ACC112 (cell line): ENCODE data around the gene CRY2.
"Not testable (repeated sequence)": the region's sequence is repeated elsewhere in the genome, so short reads cannot be mapped to it uniquely, and the experiment has no call there.

Experiments used
- H2AFZ ChIP-seq: fragments of 200-600 bp; sonication (generic); one replicate; pipeline ENCODE4 v1.6.0; 2017; ENCODE audit warnings: antibody characterized with exemption, low read length; ENCODE audit not compliant: unreplicated experiment
- H3K27ac ChIP-seq: fragments of 200-600 bp; sonication (generic); 2 replicates; pipeline ENCODE4 v1.5.1; 2014; ENCODE audit warnings: low read depth, mild to moderate bottlenecking, antibody characterized with exemption, low read length, moderate library complexity
- H3K27me3 ChIP-seq: fragments of 200-600 bp; sonication (generic); 2 replicates; pipeline ENCODE4 v1.6.1; 2014; ENCODE audit warnings: mild to moderate bottlenecking, antibody characterized with exemption, low read length, moderate library complexity, mixed read lengths; ENCODE audit not compliant: insufficient read depth
- H3K36me3 ChIP-seq: fragments of 200-600 bp; sonication (generic); 2 replicates; pipeline ENCODE4 v1.6.1; 2016; ENCODE audit warnings: mild to moderate bottlenecking, antibody characterized with exemption, low read length, moderate library complexity, mixed read lengths; ENCODE audit not compliant: insufficient read depth
- H3K4me1 ChIP-seq: fragments of 200-600 bp; sonication (generic); one replicate; pipeline ENCODE4 v1.6.1; 2016; ENCODE audit warnings: low read length, mixed read lengths; ENCODE audit not compliant: insufficient read depth, unreplicated experiment, control insufficient read depth
- H3K4me3 ChIP-seq: fragments of 200-600 bp; sonication (generic); 2 replicates; pipeline ENCODE4 v1.5.1; 2014; ENCODE audit warnings: mild to moderate bottlenecking, low read depth, low read length
- H3K79me2 ChIP-seq: fragments of 200-600 bp; sonication (generic); one replicate; pipeline ENCODE4 v1.6.0; 2016; ENCODE audit warnings: low read length; ENCODE audit not compliant: control insufficient read depth, unreplicated experiment, insufficient read depth

Gene CRY2

GRCh38 chr11:45889966-45890365 lies 42.7 kb downstream of the CRY2 start:
- Histone ChIP-seq H3K4me3 (no peak overlapping the region), H3K27ac (no peak overlapping the region), H3K27me3 (peaks cover 24% of the 10 kb centered on the region), H2AFZ (no peak overlapping the region), H3K4me1 (no peaks in the 10 kb centered on the region), H3K79me2 (no peaks in the 10 kb centered on the region), H3K36me3 (no peaks in the 10 kb centered on the region)

GRCh38 chr11:45890886-45891550 lies 43.7 kb downstream of the CRY2 start:
- H3K27me3 ChIP-seq, result peaks cover 21% of the 10 kb centered on the region
- no peaks in the 10 kb centered on the region for H3K4me1 ChIP-seq
- no peaks in the 10 kb centered on the region for H3K36me3 ChIP-seq
- H3K79me2 ChIP-seq, result no peaks in the 10 kb centered on the region
- H3K27ac ChIP-seq, result no peak overlapping the region
- H3K4me3 ChIP-seq, result no peak overlapping the region
- no peak overlapping the region for H2AFZ ChIP-seq

DNA sequence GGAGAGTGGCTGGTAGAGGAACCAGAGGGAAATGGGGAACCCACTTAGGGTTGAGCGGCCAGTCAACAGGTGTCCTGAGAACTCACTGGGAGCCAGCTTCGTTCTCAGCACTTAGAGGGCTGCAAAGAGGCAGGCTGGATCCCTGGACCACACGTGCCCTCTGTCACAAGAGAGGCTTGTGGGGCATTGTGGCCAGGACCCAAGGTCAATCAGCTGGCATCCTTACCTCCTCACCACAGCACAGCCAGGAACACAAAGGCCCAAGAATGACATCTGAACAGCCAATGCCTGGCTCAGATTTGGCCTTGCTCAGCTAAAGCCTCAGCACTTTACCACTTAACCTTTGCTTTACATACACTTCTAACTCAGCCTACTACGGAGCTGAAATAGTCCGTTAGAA lies 45.6 kb downstream of the CRY2 start:
- Histone ChIP-seq H3K79me2 (no peaks in the 10 kb centered on the region), H3K36me3 (no peaks in the 10 kb centered on the region), H3K27ac (no peak overlapping the region), H3K4me3 (no peak overlapping the region), H3K4me1 (no peaks in the 10 kb centered on the region), H3K27me3 (peaks cover 9% of the 10 kb centered on the region), H2AFZ (no peak overlapping the region)

- no peak overlapping the region for H2AFZ ChIP-seq
- no peak overlapping the region for H3K4me3 ChIP-seq
- H3K27ac ChIP-seq, result no peak overlapping the region
- H3K27me3 ChIP-seq, result peaks cover 7% of the 10 kb centered on the region; the same call in 1 of the 2 replicates
- H3K36me3 ChIP-seq, result no peaks in the 10 kb centered on the region
- H3K4me1 ChIP-seq, result peaks cover 6% of the 10 kb centered on the region
- H3K79me2 ChIP-seq, result no peaks in the 10 kb centered on the region
Observed at GRCh38 chr11:45894555-45895247, 47.4 kb downstream of the CRY2 start.

- Histone ChIP-seq H3K4me1 (peaks cover 7% of the 10 kb centered on the region), H2AFZ (no peak overlapping the region), H3K27me3 (peaks cover 12% of the 10 kb centered on the region; the same call in 1 of the 2 replicates), H3K79me2 (no peaks in the 10 kb centered on the region), H3K27ac (no peak overlapping the region), H3K4me3 (no peak overlapping the region), H3K36me3 (no peaks in the 10 kb centered on the region)
Observed at GRCh38 chr11:45895553-45896259, 48.4 kb downstream of the CRY2 start.

- H3K79me2 ChIP-seq, result no peaks in the 10 kb centered on the region
- peaks cover 11% of the 10 kb centered on the region for H3K4me1 ChIP-seq
- H3K4me3 ChIP-seq, result no peak overlapping the region
- no peak overlapping the region for H2AFZ ChIP-seq
- H3K27ac ChIP-seq, result no peak overlapping the region
- no peaks in the 10 kb centered on the region for H3K36me3 ChIP-seq
- peaks cover 13% of the 10 kb centered on the region; the same call in 1 of the 2 replicates for H3K27me3 ChIP-seq
Observed at GRCh38 chr11:45896422-45896984, 49.2 kb downstream of the CRY2 start.

- Histone ChIP-seq H2AFZ (no peak overlapping the region), H3K27ac (no peak overlapping the region), H3K4me1 (peaks cover 11% of the 10 kb centered on the region), H3K36me3 (no peaks in the 10 kb centered on the region), H3K27me3 (peaks cover 8% of the 10 kb centered on the region; the same call in 1 of the 2 replicates), H3K4me3 (no peak overlapping the region), H3K79me2 (no peaks in the 10 kb centered on the region)
Observed at GRCh38 chr11:45897556-45897955, 50.3 kb downstream of the CRY2 start.

DNA sequence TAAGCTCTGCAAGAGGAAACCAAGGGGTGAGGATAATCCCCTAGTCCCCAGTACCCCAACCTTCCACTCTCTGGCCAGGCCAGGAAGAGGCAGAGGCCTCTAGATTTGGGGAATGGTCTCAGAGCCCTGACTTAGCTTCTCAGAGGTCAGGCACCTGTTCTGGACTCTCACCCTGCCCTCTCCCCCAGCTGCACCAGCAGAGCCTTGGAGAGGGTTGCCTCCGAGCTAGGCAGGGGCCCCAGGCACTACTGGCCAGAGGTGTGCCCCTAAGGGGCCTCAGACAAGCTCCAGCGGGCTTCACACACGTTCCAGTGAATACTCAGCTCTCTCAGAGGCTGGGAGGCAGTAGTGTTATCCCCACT lies 51.8 kb downstream of the CRY2 start:
- Histone ChIP-seq H3K4me1 (peaks cover 11% of the 10 kb centered on the region), H3K27me3 (peaks cover 8% of the 10 kb centered on the region; the same call in 1 of the 2 replicates), H3K27ac (no peak overlapping the region), H3K79me2 (no peaks in the 10 kb centered on the region), H3K36me3 (no peaks in the 10 kb centered on the region), H2AFZ (no peak overlapping the region), H3K4me3 (peak overlapping the region; percentile 77)

- Histone ChIP-seq H2AFZ (no peak overlapping the region), H3K27me3 (peaks cover 8% of the 10 kb centered on the region; the same call in 1 of the 2 replicates), H3K36me3 (no peaks in the 10 kb centered on the region), H3K4me3 (peak overlapping the region; percentile 77), H3K27ac (peak overlapping the region; percentile 61), H3K4me1 (peaks cover 11% of the 10 kb centered on the region), H3K79me2 (no peaks in the 10 kb centered on the region)
Observed at GRCh38 chr11:45899448-45900174, 52.3 kb downstream of the CRY2 start.

- H3K79me2 ChIP-seq, H3K27ac ChIP-seq, H3K27me3 ChIP-seq, H3K36me3 ChIP-seq: not testable (repeated sequence)
- H2AFZ ChIP-seq, result peak overlapping the region; percentile 57
- peak overlapping the region; percentile 77 for H3K4me3 ChIP-seq
- peaks cover 11% of the 10 kb centered on the region for H3K4me1 ChIP-seq
Observed at GRCh38 chr11:45900175-45900800, 53.0 kb downstream of the CRY2 start.
